Measurements from ENCODE around the gene KDM4C. TPM values are rescaled to one million over a fixed set of nuclear protein-coding genes. Genes with fewer than 3 reads are reported as not detected.

The KDM4C gene
- polyA plus RNA-seq, 1 donor (not counting 4 experiments of a cell fraction or from before 2014, with no cell fraction given), result 17.2 TPM

GRCh38 chr9:6855860-6856259 lies 98.1 kb downstream of the KDM4C start:
- H3K9me3 ChIP-seq (ENCODE audit: control insufficient read depth, low read depth, low read length), result no peaks in the 10 kb centered on the region
- no peaks in the 10 kb centered on the region for H3K79me2 ChIP-seq (ENCODE audit: control insufficient read depth, insufficient read depth, low read length)
- H3K4me3 ChIP-seq (ENCODE audit: control insufficient read depth in 2 of 3, extremely low read depth in 1 of 3, insufficient read depth in 2 of 3, low read depth in 1 of 3, low read length in 3 of 3), result no peak overlapping the region
- H3K27me3 ChIP-seq (ENCODE audit: control insufficient read depth, extremely low read depth, insufficient read depth, low read length), result no peaks in the 10 kb centered on the region
- TF ChIP-seq, protein P1, sequence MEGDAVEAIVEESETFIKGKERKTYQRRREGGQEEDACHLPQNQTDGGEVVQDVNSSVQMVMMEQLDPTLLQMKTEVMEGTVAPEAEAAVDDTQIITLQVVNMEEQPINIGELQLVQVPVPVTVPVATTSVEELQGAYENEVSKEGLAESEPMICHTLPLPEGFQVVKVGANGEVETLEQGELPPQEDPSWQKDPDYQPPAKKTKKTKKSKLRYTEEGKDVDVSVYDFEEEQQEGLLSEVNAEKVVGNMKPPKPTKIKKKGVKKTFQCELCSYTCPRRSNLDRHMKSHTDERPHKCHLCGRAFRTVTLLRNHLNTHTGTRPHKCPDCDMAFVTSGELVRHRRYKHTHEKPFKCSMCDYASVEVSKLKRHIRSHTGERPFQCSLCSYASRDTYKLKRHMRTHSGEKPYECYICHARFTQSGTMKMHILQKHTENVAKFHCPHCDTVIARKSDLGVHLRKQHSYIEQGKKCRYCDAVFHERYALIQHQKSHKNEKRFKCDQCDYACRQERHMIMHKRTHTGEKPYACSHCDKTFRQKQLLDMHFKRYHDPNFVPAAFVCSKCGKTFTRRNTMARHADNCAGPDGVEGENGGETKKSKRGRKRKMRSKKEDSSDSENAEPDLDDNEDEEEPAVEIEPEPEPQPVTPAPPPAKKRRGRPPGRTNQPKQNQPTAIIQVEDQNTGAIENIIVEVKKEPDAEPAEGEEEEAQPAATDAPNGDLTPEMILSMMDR (optimal IDR thresholded peaks at IDR 0.05 in 1 of 3, IDR thresholded peaks at IDR 0.05 in 1 of 3, conservative IDR thresholded peaks at IDR 0.05 in 1 of 3; ENCODE audit: extremely low read depth in 1 of 3, insufficient read depth in 2 of 3, low read length in 3 of 3), result no peak
- no peak for TF ChIP-seq EZH2 (IDR thresholded peaks at IDR 0.05; ENCODE audit: low read length)
- H3K4me1 ChIP-seq (ENCODE audit: control insufficient read depth, extremely low read depth, insufficient read depth, low read length), result no peaks in the 10 kb centered on the region
- H3K27ac ChIP-seq (ENCODE audit: control insufficient read depth, insufficient read depth, low read length), result no peak overlapping the region
- H2AFZ ChIP-seq (ENCODE audit: control insufficient read depth, low read length), result no peak overlapping the region
- no peak overlapping the region for H3K9ac ChIP-seq (ENCODE audit: control insufficient read depth, extremely low read depth, insufficient read depth, low read length)
- H3K9me1 ChIP-seq (ENCODE audit: control insufficient read depth, extremely low read depth, insufficient read depth, low read length), result no peaks in the 10 kb centered on the region
- H3K36me3 ChIP-seq (ENCODE audit: control insufficient read depth in 2 of 2, extremely low read depth in 1 of 2, insufficient read depth in 2 of 2, low read length in 2 of 2), result peaks cover 0 to 2% of the 10 kb centered on the region in 2 experiments
- H4K20me1 ChIP-seq (ENCODE audit: control insufficient read depth, extremely low read depth, insufficient read depth, low read length), result no peaks in the 10 kb centered on the region
- no peak overlapping the region for H3K4me2 ChIP-seq (ENCODE audit: control insufficient read depth, extremely low read depth, insufficient read depth, low read depth, low read length)
- DNase-seq (ENCODE audit: low read depth, low spot score) (no peak), FAIRE-seq (no peak)
- dilution Hi-C loops (cut with MboI; ENCODE audit: extremely low pct_ligation_motif_present, low sequenced_read_pairs), result no loop called here

DNA sequence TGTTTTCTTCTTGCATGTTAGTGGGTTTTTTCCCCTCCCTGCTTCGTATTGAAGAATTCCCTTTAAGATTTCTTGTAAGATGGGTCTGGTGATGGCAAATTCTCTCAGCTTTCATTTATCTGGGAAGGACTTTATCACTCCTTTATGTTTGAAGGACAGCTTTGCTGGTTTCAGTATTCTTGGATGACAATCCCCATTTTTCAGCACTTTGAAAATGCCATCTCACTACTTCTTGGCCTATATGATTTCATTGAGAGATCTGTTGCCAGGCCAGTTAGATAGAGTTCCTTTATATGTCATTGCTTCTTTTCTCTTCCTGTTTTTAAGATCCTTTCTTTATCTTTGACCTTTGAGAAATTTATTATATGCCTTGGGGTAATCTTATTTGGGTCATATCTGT lies 106.3 kb downstream of the KDM4C start:
- FAIRE-seq, result no peak

More for the DNA sequence above, 106.3 kb downstream of the KDM4C start:
- no peaks in the 10 kb centered on the region for H3K79me2 ChIP-seq (ENCODE audit: control insufficient read depth, insufficient read depth, low read length)
- no peak overlapping the region for H3K27ac ChIP-seq (ENCODE audit: control insufficient read depth, insufficient read depth, low read length)
- no peaks in the 10 kb centered on the region for H3K9me1 ChIP-seq (ENCODE audit: control insufficient read depth, extremely low read depth, insufficient read depth, low read length)
- H3K9ac ChIP-seq (ENCODE audit: control insufficient read depth, extremely low read depth, insufficient read depth, low read length), result no peak overlapping the region
- H2AFZ ChIP-seq (ENCODE audit: control insufficient read depth, low read length), result no peak overlapping the region
- H3K27me3 ChIP-seq (ENCODE audit: control insufficient read depth, extremely low read depth, insufficient read depth, low read length), result no peaks in the 10 kb centered on the region
- no peak overlapping the region for H3K4me2 ChIP-seq (ENCODE audit: control insufficient read depth, extremely low read depth, insufficient read depth, low read depth, low read length)
- peaks cover 2% of the 10 kb centered on the region for H3K9me3 ChIP-seq (ENCODE audit: control insufficient read depth, low read depth, low read length)
- no peaks in the 10 kb centered on the region for H3K36me3 ChIP-seq (ENCODE audit: control insufficient read depth in 2 of 2, extremely low read depth in 1 of 2, insufficient read depth in 2 of 2, low read length in 2 of 2)
- no peak overlapping the region for H3K4me3 ChIP-seq (ENCODE audit: control insufficient read depth in 2 of 3, extremely low read depth in 1 of 3, insufficient read depth in 2 of 3, low read depth in 1 of 3, low read length in 3 of 3)
- TF ChIP-seq EZH2 (IDR thresholded peaks at IDR 0.05; ENCODE audit: low read length), result no peak
- TF ChIP-seq, protein P1 (optimal IDR thresholded peaks at IDR 0.05 in 1 of 3, IDR thresholded peaks at IDR 0.05 in 1 of 3, conservative IDR thresholded peaks at IDR 0.05 in 1 of 3; ENCODE audit: extremely low read depth in 1 of 3, insufficient read depth in 2 of 3, low read length in 3 of 3), result no peak
- dilution Hi-C loops (cut with MboI; ENCODE audit: extremely low pct_ligation_motif_present, low sequenced_read_pairs), result no loop called here
- DNase-seq (ENCODE audit: low read depth, low spot score), result no peak
- H3K4me1 ChIP-seq (ENCODE audit: control insufficient read depth, extremely low read depth, insufficient read depth, low read length), result no peaks in the 10 kb centered on the region
- H4K20me1 ChIP-seq (ENCODE audit: control insufficient read depth, extremely low read depth, insufficient read depth, low read length), result no peaks in the 10 kb centered on the region
